Measurements from ENCODE around the gene MYO7B. TPM values are rescaled to one million over a fixed set of nuclear protein-coding genes. Genes with fewer than 3 reads are reported as not detected.

The MYO7B gene
- total and polyA plus RNA-seq, 8 donors = 0.61 to 2.4 (median 1.00) TPM

DNA sequence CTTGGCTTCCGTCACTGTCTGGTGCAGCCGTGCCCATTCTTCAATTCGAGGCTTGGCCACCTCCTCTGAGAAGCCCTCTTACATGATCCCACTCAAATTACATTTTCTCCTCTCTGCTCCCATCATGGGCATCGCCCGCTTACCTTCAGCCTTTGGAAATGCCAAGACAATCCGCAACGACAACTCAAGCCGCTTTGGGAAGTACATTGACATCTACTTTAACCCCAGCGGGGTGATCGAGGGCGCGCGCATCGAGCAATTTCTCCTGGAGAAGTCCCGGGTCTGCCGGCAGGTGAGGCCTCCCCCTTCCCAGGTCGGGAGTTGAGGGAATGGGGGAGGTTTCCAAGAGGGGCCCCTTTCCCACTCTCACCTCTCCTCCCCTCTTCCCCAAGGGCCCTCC is 38.3 kb downstream of the MYO7B start:
- TF ChIP-seq, protein P1, sequence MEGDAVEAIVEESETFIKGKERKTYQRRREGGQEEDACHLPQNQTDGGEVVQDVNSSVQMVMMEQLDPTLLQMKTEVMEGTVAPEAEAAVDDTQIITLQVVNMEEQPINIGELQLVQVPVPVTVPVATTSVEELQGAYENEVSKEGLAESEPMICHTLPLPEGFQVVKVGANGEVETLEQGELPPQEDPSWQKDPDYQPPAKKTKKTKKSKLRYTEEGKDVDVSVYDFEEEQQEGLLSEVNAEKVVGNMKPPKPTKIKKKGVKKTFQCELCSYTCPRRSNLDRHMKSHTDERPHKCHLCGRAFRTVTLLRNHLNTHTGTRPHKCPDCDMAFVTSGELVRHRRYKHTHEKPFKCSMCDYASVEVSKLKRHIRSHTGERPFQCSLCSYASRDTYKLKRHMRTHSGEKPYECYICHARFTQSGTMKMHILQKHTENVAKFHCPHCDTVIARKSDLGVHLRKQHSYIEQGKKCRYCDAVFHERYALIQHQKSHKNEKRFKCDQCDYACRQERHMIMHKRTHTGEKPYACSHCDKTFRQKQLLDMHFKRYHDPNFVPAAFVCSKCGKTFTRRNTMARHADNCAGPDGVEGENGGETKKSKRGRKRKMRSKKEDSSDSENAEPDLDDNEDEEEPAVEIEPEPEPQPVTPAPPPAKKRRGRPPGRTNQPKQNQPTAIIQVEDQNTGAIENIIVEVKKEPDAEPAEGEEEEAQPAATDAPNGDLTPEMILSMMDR (IDR thresholded peaks at IDR 0.05) = no peak
- intact Hi-C loops (cut with DNase I) = no loop called here
- no peak overlapping the region for H3K4me3 ChIP-seq
- no peak overlapping the region for H3K27ac ChIP-seq
- H3K27me3 ChIP-seq = no peaks in the 10 kb centered on the region
- ATAC-seq = no peak
- no peaks in the 10 kb centered on the region for H3K9me3 ChIP-seq
- peaks cover 0 to 7% of the 10 kb centered on the region in 2 donors for H3K4me1 ChIP-seq
- no peak for DNase-seq
- no peaks in the 10 kb centered on the region for H3K36me3 ChIP-seq

DNA sequence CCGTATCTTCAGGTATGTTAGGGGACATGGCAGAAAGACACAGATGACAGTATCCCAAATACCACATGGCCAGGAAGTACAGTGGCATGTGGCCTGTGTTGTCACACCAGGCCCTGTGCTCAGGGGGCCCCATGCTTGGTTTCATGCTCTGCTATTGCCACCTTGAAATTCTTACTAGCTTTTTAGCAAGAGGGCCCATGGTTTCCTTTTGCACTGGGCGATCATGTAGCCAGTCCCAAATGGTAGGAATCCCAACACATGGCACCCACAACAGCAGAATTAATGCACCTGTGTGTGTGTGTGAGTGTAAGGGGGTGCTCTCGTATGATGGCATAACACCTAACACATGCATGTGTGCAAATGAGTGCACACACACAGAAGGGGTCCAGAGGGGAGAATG is 39.2 kb downstream of the MYO7B start:
- intact Hi-C loops (cut with DNase I) = no loop called here
- Histone ChIP-seq H3K4me3 (no peak overlapping the region), H3K9me3 (no peaks in the 10 kb centered on the region), H3K27me3 (no peaks in the 10 kb centered on the region), H3K36me3 (no peaks in the 10 kb centered on the region), H3K27ac (no peak overlapping the region), H3K4me1 (peaks cover 0 to 7% of the 10 kb centered on the region in 2 donors)
- ATAC-seq (no peak), DNase-seq (no peak)
- TF ChIP-seq, protein P1 (IDR thresholded peaks at IDR 0.05) = no peak

GRCh38 chr2:127575185-127575765 is 39.8 kb downstream of the MYO7B start:
- H3K9me3 ChIP-seq = no peaks in the 10 kb centered on the region
- intact Hi-C loops (cut with DNase I) = no loop called here
- no peak for ATAC-seq

GRCh38 chr2:127575941-127576432 is 40.5 kb downstream of the MYO7B start:
- Histone ChIP-seq H3K27ac (no peak overlapping the region), H3K4me3 (no peak overlapping the region), H3K36me3 (no peaks in the 10 kb centered on the region), H3K4me1 (peaks cover 0 to 7% of the 10 kb centered on the region in 2 donors), H3K9me3 (no peaks in the 10 kb centered on the region), H3K27me3 (no peaks in the 10 kb centered on the region)
- intact Hi-C loops (cut with DNase I) = no loop called here
- TF ChIP-seq, protein P1 (IDR thresholded peaks at IDR 0.05) = no peak
- DNase-seq (no peak), ATAC-seq (no peak)

More at GRCh38 chr2:127575185-127575765, 39.8 kb downstream of the MYO7B start:
- no peaks in the 10 kb centered on the region for H3K27me3 ChIP-seq
- DNase-seq = no peak
- H3K4me1 ChIP-seq = peaks cover 0 to 7% of the 10 kb centered on the region in 2 donors
- H3K27ac ChIP-seq = no peak overlapping the region
- no peaks in the 10 kb centered on the region for H3K36me3 ChIP-seq
- no peak overlapping the region for H3K4me3 ChIP-seq
- TF ChIP-seq, protein P1 (IDR thresholded peaks at IDR 0.05) = no peak

DNA sequence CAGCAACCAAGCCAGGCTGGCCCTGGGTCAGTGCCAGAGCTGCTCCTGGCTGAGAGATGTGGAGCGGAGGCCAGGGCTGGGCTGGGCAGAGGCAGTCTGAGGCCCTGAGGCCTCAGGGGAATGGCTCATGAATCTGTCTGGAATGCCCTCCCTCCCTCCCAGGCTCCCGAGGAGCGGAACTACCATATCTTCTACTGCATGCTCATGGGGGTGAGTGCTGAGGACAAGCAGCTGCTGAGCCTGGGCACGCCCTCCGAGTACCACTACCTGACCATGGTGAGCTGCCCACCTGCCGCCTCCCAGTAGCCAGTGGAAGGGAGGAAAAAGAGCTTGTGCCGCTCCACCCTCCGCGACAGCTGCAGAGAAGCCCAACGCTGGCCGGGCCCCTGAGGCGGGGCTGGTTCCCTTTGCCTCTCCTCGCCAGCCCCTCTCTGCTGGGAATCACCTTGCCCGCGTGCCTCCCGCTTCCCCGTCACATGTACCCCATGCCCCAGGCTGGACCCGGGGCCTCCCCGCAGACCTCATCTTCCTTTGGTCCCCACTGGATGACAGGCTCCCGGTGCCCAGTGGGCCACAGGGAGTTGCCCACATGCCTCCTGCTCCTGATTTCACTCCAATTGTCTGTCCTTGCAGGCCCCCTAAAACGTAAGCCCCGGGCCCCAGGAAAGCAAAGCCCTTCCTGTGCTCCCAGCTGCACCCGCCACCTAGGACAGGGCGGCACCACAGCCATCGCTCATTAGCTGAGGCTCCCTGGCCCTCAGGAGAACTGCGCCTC is 41.1 kb downstream of the MYO7B start:
- Histone ChIP-seq H3K4me3 (no peak overlapping the region), H3K27ac (no peak overlapping the region), H3K36me3 (no peaks in the 10 kb centered on the region), H3K9me3 (no peaks in the 10 kb centered on the region), H3K27me3 (no peaks in the 10 kb centered on the region), H3K4me1 (peaks cover 0 to 7% of the 10 kb centered on the region in 2 donors)
- DNase-seq (peak in 3 of 4 donors; percentile 36 to 70 (median 60)), ATAC-seq (peak; percentile 41)
- intact Hi-C loops (cut with DNase I) = no loop called here
- TF ChIP-seq, protein P1 (IDR thresholded peaks at IDR 0.05) = no peak
